Ishikawa (cell line): Measurements from ENCODE around the gene PDE10A.

ENCODE experiments used
- FOXM1 ChIP-seq: IDR thresholded peaks from 2 replicates; pipeline ENCODE4 v1.6.1; 2012; ENCODE audit warnings: low read depth, borderline replicate concordance
- RAD21 ChIP-seq: IDR thresholded peaks from 2 replicates; pipeline ENCODE4 v1.6.1; 2012; ENCODE audit warnings: low read depth
- ZBTB7A ChIP-seq: IDR thresholded peaks from 2 replicates; pipeline ENCODE4 v1.6.1; 2012; ENCODE audit warnings: low read depth
- TF ChIP-seq, protein P1 (sequence below): IDR thresholded peaks from 2 replicates; pipeline ENCODE4 v1.6.1; 2012; ENCODE audit warnings: low read depth, mild to moderate bottlenecking

DNA sequence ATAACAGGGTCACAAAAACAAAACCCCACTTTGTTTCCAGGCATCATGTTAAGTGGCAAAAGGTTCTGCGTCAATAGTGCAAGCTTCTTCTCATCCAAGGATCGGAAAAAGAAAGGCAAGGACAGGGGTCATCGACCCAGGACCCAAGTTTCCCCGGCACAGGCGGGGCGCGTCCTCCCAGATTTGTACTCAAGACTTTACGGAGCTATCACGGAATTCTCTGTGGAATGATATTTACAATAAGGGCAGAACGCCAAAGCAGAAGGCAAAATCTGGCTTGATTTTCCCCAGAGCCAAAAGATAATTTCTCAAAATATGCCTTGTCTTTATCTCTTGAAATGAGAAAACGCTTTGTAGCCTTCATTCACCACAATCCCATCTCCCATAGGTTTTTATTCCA is 25.5 kb downstream of the PDE10A start:
- TF ChIP-seq, protein P1, sequence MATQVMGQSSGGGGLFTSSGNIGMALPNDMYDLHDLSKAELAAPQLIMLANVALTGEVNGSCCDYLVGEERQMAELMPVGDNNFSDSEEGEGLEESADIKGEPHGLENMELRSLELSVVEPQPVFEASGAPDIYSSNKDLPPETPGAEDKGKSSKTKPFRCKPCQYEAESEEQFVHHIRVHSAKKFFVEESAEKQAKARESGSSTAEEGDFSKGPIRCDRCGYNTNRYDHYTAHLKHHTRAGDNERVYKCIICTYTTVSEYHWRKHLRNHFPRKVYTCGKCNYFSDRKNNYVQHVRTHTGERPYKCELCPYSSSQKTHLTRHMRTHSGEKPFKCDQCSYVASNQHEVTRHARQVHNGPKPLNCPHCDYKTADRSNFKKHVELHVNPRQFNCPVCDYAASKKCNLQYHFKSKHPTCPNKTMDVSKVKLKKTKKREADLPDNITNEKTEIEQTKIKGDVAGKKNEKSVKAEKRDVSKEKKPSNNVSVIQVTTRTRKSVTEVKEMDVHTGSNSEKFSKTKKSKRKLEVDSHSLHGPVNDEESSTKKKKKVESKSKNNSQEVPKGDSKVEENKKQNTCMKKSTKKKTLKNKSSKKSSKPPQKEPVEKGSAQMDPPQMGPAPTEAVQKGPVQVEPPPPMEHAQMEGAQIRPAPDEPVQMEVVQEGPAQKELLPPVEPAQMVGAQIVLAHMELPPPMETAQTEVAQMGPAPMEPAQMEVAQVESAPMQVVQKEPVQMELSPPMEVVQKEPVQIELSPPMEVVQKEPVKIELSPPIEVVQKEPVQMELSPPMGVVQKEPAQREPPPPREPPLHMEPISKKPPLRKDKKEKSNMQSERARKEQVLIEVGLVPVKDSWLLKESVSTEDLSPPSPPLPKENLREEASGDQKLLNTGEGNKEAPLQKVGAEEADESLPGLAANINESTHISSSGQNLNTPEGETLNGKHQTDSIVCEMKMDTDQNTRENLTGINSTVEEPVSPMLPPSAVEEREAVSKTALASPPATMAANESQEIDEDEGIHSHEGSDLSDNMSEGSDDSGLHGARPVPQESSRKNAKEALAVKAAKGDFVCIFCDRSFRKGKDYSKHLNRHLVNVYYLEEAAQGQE: no peak
- no peak for TF ChIP-seq RAD21
- no peak for TF ChIP-seq FOXM1
- TF ChIP-seq ZBTB7A: no peak
